Ammon's horn (tissue), 1 donor: ENCODE results near the gene CLCN6.

ENCODE experiments used
- DNase-seq: peaks from one replicate; pipeline ENCODE4 v3.0.0-alpha.2; 2016; ENCODE audit warnings: low spot score

CLCN6 gene

DNA sequence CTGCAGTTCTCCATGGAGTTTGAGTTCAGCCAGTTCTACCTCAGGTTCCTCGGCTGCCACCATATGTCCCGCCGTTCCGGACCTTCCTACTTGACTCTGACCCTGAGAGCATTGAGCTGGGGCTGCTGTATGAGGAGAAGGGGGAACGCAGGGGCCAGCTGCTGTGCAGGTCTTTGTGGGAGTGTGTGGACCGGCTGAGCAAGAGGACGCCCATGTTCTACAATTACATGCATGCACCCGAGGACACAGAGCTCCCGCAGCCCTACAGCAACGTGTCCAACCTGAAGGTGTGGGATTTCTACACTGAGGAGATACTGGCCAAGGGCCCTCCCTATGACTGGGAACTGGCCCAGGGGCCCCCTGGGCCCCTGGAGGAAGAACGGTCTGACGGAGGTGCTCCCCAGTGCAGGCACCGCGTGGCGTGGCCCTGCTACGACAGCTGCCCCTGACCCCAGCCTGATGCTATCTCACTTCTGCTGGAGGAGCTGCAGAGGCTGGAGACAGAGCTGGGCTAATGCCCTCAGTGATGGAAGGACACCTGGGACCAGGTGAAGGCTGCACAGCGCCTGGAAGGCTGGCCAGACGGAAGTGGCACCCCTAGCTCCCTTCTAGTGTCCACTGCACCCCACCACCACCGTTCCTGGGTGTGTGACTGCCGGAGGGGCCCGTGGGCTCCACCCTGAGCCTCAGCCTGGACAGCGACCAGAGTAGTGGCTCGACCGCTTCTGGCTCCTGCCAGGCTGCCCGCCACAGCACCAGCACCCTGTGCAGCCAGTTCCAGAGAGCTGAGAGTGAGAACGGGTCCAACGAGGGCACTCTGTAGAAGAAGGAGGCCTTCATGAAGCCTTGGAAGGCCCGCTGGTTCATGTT, 73.6 kb downstream of the CLCN6 start:
- DNase-seq: no peak

DNA sequence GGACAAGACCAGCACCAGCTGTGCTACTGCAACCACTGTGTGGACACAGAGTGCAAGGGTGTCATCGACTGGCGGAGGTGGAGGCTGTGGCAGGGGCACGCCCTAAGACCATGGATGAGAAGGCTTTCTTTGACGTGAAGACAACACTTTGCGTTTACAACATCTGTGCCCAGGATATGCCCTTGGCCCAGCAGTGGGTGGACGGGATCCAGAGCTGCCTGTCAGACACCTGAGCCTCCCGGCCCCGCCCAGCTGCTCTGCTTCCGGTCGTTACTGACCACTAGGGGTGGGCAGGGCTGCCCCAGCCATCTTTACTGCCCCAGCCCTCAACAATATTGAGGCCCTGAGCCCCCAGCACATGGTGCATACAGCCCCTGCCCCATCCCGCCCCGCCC, 74.2 kb downstream of the CLCN6 start:
- DNase-seq: no peak

GRCh38 chr1:11880911-11881748, 75.1 kb downstream of the CLCN6 start:
- DNase-seq: peak; percentile 22

- DNase-seq: no peak
Measured at GRCh38 chr1:11881749-11882441, 75.9 kb downstream of the CLCN6 start.

DNA sequence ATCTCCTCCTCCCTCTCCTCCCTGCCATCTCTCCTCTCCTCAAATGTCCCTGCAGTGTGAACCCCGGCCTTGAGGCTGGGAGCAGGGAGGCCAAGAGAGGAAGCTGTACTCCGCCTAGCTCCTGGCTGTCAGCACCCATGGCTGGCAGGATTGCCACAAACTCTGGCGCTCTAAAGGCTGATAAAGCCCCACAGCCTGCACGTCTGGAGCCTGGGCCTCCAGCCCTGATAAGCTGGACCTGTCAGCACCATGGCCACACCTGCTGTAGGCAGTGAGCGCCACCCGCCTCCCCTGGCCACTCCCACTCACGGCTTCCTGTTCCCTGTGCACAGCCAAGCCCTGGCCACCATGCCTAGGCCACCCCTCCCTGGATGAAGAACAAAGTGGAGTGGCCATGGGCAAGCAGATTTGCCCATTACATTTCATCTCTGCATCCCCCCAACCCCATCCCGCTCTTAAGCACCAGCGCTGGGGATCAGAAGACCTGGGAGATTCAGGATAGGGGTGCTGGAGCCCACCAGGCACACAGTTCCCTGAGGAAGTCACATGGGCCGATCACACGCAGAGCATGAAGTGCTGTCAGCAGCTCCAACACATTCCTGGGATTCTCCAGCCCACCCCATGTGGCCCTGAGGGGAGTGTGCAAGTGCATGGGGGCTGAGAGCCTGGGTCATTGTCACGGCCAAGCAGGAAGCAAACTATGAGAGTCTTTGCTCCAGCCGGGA, 77.0 kb downstream of the CLCN6 start:
- no peak for DNase-seq

- DNase-seq: no peak
Measured at GRCh38 chr1:11885916-11886315, 79.9 kb downstream of the CLCN6 start.

- DNase-seq: no peak
Measured at GRCh38 chr1:11886986-11887665, 81.1 kb downstream of the CLCN6 start.

- DNase-seq: no peak
Measured at GRCh38 chr1:11887666-11888007, 81.6 kb downstream of the CLCN6 start.

DNA sequence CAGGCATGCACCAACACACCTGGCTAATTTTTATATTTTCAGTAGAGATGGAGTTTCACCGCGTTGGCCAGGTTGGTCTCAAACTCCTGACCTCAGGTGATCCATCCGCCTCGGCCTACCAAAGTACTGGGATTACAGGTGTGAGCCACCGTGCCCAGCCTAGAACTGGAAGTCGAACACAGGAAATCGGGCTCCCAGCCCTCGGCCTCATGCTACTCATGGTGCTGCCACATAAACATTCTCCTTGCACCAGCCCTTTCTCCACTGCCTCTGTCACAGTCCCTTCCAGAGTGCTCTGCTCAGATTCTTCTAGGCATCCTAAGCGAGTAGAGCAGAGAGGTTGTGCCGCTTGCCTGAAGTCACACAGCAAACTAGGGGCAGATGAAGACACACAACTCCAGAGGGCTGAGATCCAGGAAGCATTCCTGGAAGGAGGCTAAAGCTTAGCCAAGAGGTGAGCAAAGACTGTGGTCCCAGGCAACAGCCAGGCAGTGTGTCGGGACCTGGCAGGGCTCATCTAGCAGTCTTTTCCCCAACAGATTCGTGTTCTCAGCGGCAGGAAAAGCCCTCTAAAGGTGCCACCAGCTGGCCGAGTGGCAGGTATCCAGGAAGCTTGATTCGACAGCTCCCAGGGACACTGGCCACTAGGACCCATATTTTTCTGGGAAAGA, 82.3 kb downstream of the CLCN6 start:
- DNase-seq: no peak

GRCh38 chr1:11888877-11889208, 82.9 kb downstream of the CLCN6 start:
- DNase-seq: no peak

GRCh38 chr1:11891433-11892186, 85.6 kb downstream of the CLCN6 start:
- no peak for DNase-seq
